ENCODE measurements around the gene GABBR2.
"Not testable (repeated sequence)": the region's sequence is repeated elsewhere in the genome, so short reads cannot be mapped to it uniquely, and the experiment has no call there.

GABBR2 gene

GRCh38 chr9:98285446-98285845 lies 423.3 kb downstream of the GABBR2 start:
- H3K4me3 ChIP-seq (replicated peaks in 1 of 2; ENCODE audit: low read depth in 2 of 2, low read length in 2 of 2), result no peak overlapping the region
- no peak for TF ChIP-seq CTCF (IDR thresholded peaks at IDR 0.05; ENCODE audit: low read depth, low read length)
- DNase-seq (ENCODE audit: low read depth in 2 of 2), result peak in 1 of 2 donors; percentile 7

- DNase-seq (ENCODE audit: low read depth in 2 of 2), result no peak
- no peak for TF ChIP-seq CTCF (IDR thresholded peaks at IDR 0.05; ENCODE audit: low read depth, low read length)
These were observed 424.0 kb downstream of the GABBR2 start for GRCh38 chr9:98284754-98285153.

GRCh38 chr9:98283143-98283542 lies 425.6 kb downstream of the GABBR2 start:
- DNase-seq (ENCODE audit: low read depth in 2 of 2); H3K4me3 ChIP-seq (replicated peaks in 1 of 2; ENCODE audit: low read depth in 2 of 2, low read length in 2 of 2): not testable (repeated sequence)

More at GRCh38 chr9:98284754-98285153, 424.0 kb downstream of the GABBR2 start:
- H3K4me3 ChIP-seq (replicated peaks in 1 of 2; ENCODE audit: low read depth in 2 of 2, low read length in 2 of 2), result no peak overlapping the region

- H3K4me3 ChIP-seq (replicated peaks in 1 of 2; ENCODE audit: low read depth in 2 of 2, low read length in 2 of 2), result no peak overlapping the region
- no peak for TF ChIP-seq CTCF (IDR thresholded peaks at IDR 0.05; ENCODE audit: low read depth, low read length)
- DNase-seq (ENCODE audit: low read depth in 2 of 2), result no peak
These were observed 427.5 kb downstream of the GABBR2 start for GRCh38 chr9:98281281-98281680.

- no peak for DNase-seq (ENCODE audit: low read depth in 2 of 2)
- no peak for TF ChIP-seq CTCF (IDR thresholded peaks at IDR 0.05; ENCODE audit: low read depth, low read length)
- H3K4me3 ChIP-seq (replicated peaks in 1 of 2; ENCODE audit: low read depth in 2 of 2, low read length in 2 of 2), result no peak overlapping the region
These were observed 428.2 kb downstream of the GABBR2 start for GRCh38 chr9:98280574-98280973.

- no peak for DNase-seq (ENCODE audit: low read depth in 2 of 2)
- TF ChIP-seq CTCF (IDR thresholded peaks at IDR 0.05; ENCODE audit: low read depth, low read length), result no peak
- H3K4me3 ChIP-seq (replicated peaks in 1 of 2; ENCODE audit: low read depth in 2 of 2, low read length in 2 of 2), result no peak overlapping the region
These were observed 428.6 kb downstream of the GABBR2 start for GRCh38 chr9:98280162-98280561.

- DNase-seq (ENCODE audit: low read depth in 2 of 2), result no peak
- no peak overlapping the region for H3K4me3 ChIP-seq (replicated peaks in 1 of 2; ENCODE audit: low read depth in 2 of 2, low read length in 2 of 2)
- no peak for TF ChIP-seq CTCF (IDR thresholded peaks at IDR 0.05; ENCODE audit: low read depth, low read length)
These were observed 431.7 kb downstream of the GABBR2 start for GRCh38 chr9:98276907-98277469.
